Measurements from ENCODE around the gene RHOBTB3. TPM values are rescaled to one million over a fixed set of nuclear protein-coding genes. Genes with fewer than 3 reads are reported as not detected.

Gene RHOBTB3
- polyA plus RNA-seq, 2 of the 4 experiments (the other 2 are of a cell fraction) = 9.1 to 28.6 TPM

- no peaks in the 10 kb centered on the region for H3K9me3 ChIP-seq
- TF ChIP-seq ZC3H11A (IDR thresholded peaks at IDR 0.05) (no peak), HOXB13 (CRISPR knock-in tag; IDR thresholded peaks at IDR 0.05; ENCODE audit: low read depth) (no peak), JUNB (IDR thresholded peaks at IDR 0.05) (no peak), HES2 (IDR thresholded peaks at IDR 0.05) (no peak)
- ChIA-PET CTCF (interaction anchor here (1.0 to 16.1 kb wide), 6 partner anchors 44 to 136 kb away, joined by 3 to 469 read pairs (median 6); partner anchors contain the start of gene RFESD), POLR2A (no interaction called here)
- ATAC-seq = no peak
- no peak overlapping the region for H3K4me3 ChIP-seq
- H3K27ac ChIP-seq = peak overlapping the region; percentile 5 to 25; a peak in 2 of 6 replicates
- WGBS (ENCODE audit: missing lambda C conversion rate) = 85% methylated on average over 2 of the region's 2 CpGs
- no peak for FAIRE-seq
- no peak for DNase-seq (ENCODE audit: low read depth in 1 of 2, low spot score in 1 of 2)
- no peak overlapping the region for H3K4me2 ChIP-seq
- H3K4me1 ChIP-seq = peaks cover 6% of the 10 kb centered on the region; the same call in 2 of the 3 replicates
Measured at GRCh38 chr5:95779611-95780010, 48.5 kb downstream of the RHOBTB3 start.

- TF ChIP-seq E2F6 (IDR thresholded peaks at IDR 0.05; ENCODE audit: borderline replicate concordance, low read depth) = no peak
- TF ChIP-seq CEBPB (IDR thresholded peaks at IDR 0.05) = peak; percentile 91 to 95
- CTCF ChIA-PET = interaction anchor here (0.6 to 16.1 kb wide), 49 partner anchors 10 to 1089 kb away, joined by 3 to 469 read pairs (median 7); partner anchors contain the start of genes GLRX, RFESD and RHOBTB3
- POLR2A ChIA-PET = interaction anchor here (1.0 to 2.1 kb wide), 4 partner anchors 42 to 134 kb away, joined by 3 to 20 read pairs (median 13); partner anchors contain the start of genes GLRX and RFESD
- peaks cover 7% of the 10 kb centered on the region; the same call in 2 of the 3 replicates for H3K4me1 ChIP-seq
- H3K27ac ChIP-seq = peak overlapping the region; percentile 50 to 65; a peak in 3 of 6 replicates
- FAIRE-seq (no peak), DNase-seq (ENCODE audit: low read depth in 1 of 2, low spot score in 1 of 2) (no peak), ATAC-seq (no peak)
- no peak overlapping the region for H3K4me3 ChIP-seq
- no peak overlapping the region for H3K4me2 ChIP-seq
- WGBS (ENCODE audit: missing lambda C conversion rate) = 91% methylated on average over 7 of the region's 7 CpGs
- H3K9me3 ChIP-seq = no peaks in the 10 kb centered on the region
Measured at GRCh38 chr5:95780597-95780996, 49.5 kb downstream of the RHOBTB3 start.

- ATAC-seq (peak; percentile 100), FAIRE-seq (no peak), DNase-seq (ENCODE audit: low read depth in 1 of 2, low spot score in 1 of 2) (peak; percentile 73 to 85)
- no peaks in the 10 kb centered on the region for H3K9me3 ChIP-seq
- peak overlapping the region; percentile 41; the same call in 2 of the 3 replicates for H3K4me2 ChIP-seq
- ChIA-PET POLR2A (interaction anchor here (1.0 to 2.1 kb wide), 4 partner anchors 42 to 134 kb away, joined by 3 to 20 read pairs (median 13); partner anchors contain the start of genes GLRX and RFESD), CTCF (interaction anchor here (0.6 to 16.1 kb wide), 55 partner anchors 10 to 1380 kb away, joined by 3 to 469 read pairs (median 7); partner anchors contain the start of genes GLRX, RFESD and RHOBTB3)
- H3K4me1 ChIP-seq = peaks cover 7% of the 10 kb centered on the region; the same call in 2 of the 3 replicates
- TF ChIP-seq MAX (IDR thresholded peaks at IDR 0.05) (0 out of 2 replicates have a peak, but pooled peaks have one; percentile 22), RAD21 (conservative IDR thresholded peaks at IDR 0.05 in 1 of 2, IDR thresholded peaks at IDR 0.05 in 1 of 2) (peak; percentile 95 to 99), SMC3 (IDR thresholded peaks at IDR 0.05) (peak; percentile 99), CTCF (IDR thresholded peaks at IDR 0.05) (peak; percentile 100), KDM1A (IDR thresholded peaks at IDR 0.05; ENCODE audit: low read depth) (no peak)
- no peak overlapping the region for H3K4me3 ChIP-seq
- 7% methylated on average over 4 of the region's 4 CpGs for WGBS (ENCODE audit: missing lambda C conversion rate)
- H3K27ac ChIP-seq = peak overlapping the region; percentile 50 to 65
Measured at GRCh38 chr5:95781101-95781583, 50.0 kb downstream of the RHOBTB3 start.

- H3K4me1 ChIP-seq = peaks cover 7% of the 10 kb centered on the region; the same call in 2 of the 3 replicates
- TF ChIP-seq ZFP36 (IDR thresholded peaks at IDR 0.05; ENCODE audit: borderline replicate concordance, partially characterized antibody) (no peak), MAFK (IDR thresholded peaks at IDR 0.05; ENCODE audit: partially characterized antibody) (no peak), SREBF2 (IDR thresholded peaks at IDR 0.05) (no peak), RFX5 (IDR thresholded peaks at IDR 0.05) (no peak), CHD4 (IDR thresholded peaks at IDR 0.05; ENCODE audit: borderline replicate concordance) (no peak), JUNB (IDR thresholded peaks at IDR 0.05) (no peak), CTCF (IDR thresholded peaks at IDR 0.05) (no peak), MAZ (IDR thresholded peaks at IDR 0.05; ENCODE audit: borderline replicate concordance, low read depth, low read length) (no peak), CBX8 (IDR thresholded peaks at IDR 0.05) (no peak), FOXS1 (CRISPR knock-in tag; IDR thresholded peaks at IDR 0.05) (no peak), HMGXB4 (CRISPR knock-in tag; IDR thresholded peaks at IDR 0.05; ENCODE audit: borderline replicate concordance) (no peak), GATA3 (IDR thresholded peaks at IDR 0.05; ENCODE audit: borderline replicate concordance) (no peak), HOXA7 (CRISPR knock-in tag; IDR thresholded peaks at IDR 0.05) (no peak)
Measured at GRCh38 chr5:95782181-95782580, 51.0 kb downstream of the RHOBTB3 start.

More at GRCh38 chr5:95782181-95782580, 51.0 kb downstream of the RHOBTB3 start:
- ChIA-PET CTCF (interaction anchor here (1.0 to 16.1 kb wide), 29 partner anchors 10 to 909 kb away, joined by 3 to 469 read pairs (median 9); partner anchors contain the start of genes GLRX, RFESD and RHOBTB3), POLR2A (interaction anchor here (2.1 kb wide), 1 partner anchor 41 kb away, joined by 20 read pairs; the partner anchor contains the start of gene GLRX)
- no peak overlapping the region; a peak in 1 of 6 replicates for H3K27ac ChIP-seq
- no peak for ATAC-seq
- DNase-seq (ENCODE audit: low read depth in 1 of 2, low spot score in 1 of 2) = no peak
- no peak overlapping the region for H3K4me2 ChIP-seq
- H3K9me3 ChIP-seq = no peaks in the 10 kb centered on the region
- no peak overlapping the region for H3K4me3 ChIP-seq
- FAIRE-seq = no peak
- WGBS (ENCODE audit: missing lambda C conversion rate) = 93% methylated on average over 4 of the region's 4 CpGs

All from A549 (cell line).